GM18861 (cell line): Measurements from ENCODE around the gene CDHR1.
"Not testable (repeated sequence)": the region's sequence is repeated elsewhere in the genome, so short reads cannot be mapped to it uniquely, and the experiment has no call there.

Source experiments
- ATAC-seq: cut with Tn5 transposase; IDR thresholded peaks from one replicate; pipeline ENCODE4 v1.9.1; 2021; ENCODE audit not compliant: unreplicated experiment

CDHR1 gene

DNA sequence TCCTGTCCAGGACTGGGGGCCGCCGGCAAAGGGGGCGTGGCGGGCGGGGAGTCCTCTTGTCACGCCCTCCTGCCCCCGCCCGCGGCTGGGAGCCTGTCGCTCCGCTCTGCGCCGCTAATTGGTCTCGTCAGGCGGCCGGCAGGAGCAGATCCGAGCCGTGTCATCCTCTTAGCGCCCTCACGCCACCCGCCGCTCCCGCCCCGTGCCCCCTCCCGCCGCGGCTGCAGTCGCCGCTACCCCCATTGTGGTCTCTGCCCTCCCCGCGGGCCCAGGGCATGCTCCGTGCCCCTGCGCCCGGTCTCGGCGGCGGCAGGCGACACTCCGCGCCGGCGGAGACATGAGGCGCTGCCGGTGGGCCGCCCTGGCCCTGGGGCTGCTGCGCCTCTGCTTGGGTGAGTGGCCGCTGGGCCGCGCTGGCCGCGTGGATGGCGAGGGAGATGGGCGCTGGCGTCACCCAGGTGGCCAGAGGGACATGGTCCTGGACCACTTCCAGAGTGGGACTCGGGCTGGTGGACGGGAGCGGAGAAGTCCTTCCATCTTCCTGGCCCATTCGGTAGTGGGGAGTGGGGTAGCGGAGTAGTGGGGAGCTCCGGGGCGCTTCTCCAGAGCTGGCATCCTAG is at the start of gene CDHR1:
Gene CDHR1, plus strand, starts transcription at position 114 of the 620 bp plus-strand sequence. Its CDS starts 224 bp downstream, at position 338.
- ATAC-seq, result peak; percentile 63

DNA sequence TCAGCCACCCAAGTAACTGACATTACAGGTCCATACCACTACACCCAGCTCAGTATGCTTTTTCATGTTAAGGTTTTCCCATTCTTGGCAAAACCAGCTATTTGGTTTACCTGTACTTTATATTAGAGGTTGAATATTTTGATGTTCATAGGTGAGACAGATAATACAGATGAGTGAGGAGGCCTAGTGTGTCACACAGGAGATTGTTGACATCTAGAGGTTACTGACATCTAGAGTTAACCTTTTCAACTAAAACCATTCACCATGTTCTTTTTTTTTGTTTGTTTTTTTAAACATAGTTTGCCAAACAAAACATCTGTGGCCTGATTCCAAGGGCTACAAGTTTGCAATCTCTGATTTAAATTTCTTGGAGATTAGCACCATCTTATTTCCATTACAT is 47.0 kb upstream of the CDHR1 start:
- no peak for ATAC-seq

DNA sequence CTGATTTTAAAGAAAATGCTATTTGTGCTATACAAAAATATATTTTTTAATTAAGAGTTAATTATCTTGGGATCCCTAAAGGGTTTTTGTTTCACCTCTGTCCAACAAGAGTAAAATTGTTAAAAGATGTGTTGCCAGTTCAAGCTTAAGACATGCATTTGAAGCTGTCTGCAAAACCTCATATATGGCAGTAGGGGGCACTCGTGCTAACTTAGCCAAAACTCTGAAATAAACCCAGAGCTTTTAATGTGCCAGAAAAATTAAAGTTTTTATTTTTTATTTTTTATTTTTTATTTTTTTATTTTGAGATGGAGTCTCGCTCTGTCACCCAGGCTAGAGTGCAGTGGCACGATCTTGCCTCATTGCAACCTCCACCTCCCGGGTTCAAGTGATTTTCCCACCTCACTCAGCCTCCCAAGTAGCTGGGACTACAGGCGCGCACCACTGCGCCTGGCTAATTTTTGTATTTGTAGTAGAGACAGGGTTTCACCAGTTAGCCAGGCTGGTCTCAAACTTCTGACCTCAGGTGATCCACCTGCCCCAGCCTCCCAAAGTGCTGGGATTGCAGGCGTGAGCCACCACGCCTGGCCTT is 46.2 kb upstream of the CDHR1 start:
- peak; percentile 38 for ATAC-seq

GRCh38 chr10:84149854-84150253 is 44.5 kb upstream of the CDHR1 start:
- no peak for ATAC-seq

GRCh38 chr10:84152769-84153168 is 41.6 kb upstream of the CDHR1 start:
- ATAC-seq, result no peak

GRCh38 chr10:84155521-84155920 is 38.8 kb upstream of the CDHR1 start:
- no peak for ATAC-seq

GRCh38 chr10:84156009-84156408 is 38.3 kb upstream of the CDHR1 start:
- ATAC-seq, result no peak

GRCh38 chr10:84156768-84157167 is 37.6 kb upstream of the CDHR1 start:
- no peak for ATAC-seq

- no peak for ATAC-seq
These were observed 36.3 kb upstream of the CDHR1 start for GRCh38 chr10:84158061-84158460.

DNA sequence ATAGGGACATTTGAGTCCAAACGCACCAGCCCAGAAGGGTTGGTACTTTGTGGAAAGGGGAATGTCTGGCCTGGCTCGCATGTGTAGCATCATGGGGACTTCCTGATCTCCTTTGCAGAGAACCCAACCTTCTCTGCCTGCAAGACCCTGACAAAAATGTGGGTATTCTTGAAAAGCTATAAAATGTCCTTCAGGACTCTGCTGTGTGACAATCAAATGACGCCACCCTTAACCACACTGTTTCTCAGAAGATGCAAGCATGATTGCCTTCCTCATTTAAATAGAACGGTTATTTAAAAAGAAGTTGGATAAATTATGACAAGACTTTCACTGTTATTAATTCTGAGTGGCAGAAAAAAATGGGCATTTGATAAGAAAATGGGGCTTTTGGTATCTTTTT is 35.8 kb upstream of the CDHR1 start:
- no peak for ATAC-seq

DNA sequence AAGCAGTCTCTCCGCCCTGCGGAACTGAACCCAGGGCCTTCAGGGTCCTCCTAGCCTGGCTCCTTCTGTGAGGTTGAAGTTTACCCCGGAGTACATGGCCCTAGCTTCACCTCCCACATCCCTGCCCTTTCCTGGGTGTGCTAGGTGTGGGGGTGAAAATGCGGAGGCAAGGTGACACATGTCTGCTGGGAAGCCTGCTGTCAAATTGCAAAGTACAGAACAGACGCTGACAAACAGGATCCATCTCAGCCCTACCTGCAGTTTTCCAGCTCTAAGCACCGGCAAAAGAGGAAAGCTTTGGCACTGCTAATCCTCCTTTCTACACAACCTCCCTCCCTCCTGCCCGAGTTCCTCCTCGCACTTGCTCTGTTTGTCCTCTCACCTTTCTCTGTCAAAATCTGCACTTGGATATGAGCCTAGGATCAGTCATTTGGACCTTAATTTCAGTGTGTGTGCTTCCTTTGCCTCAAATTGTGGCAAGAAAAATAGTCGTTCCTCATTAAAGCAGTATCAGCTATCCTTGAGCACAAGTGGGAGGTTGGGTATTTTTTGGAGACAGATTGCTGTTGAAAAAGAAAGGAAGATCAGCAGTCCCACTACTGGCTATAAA is 35.2 kb upstream of the CDHR1 start:
- no peak for ATAC-seq

GRCh38 chr10:84160663-84161362 is 33.5 kb upstream of the CDHR1 start:
- no peak for ATAC-seq

DNA sequence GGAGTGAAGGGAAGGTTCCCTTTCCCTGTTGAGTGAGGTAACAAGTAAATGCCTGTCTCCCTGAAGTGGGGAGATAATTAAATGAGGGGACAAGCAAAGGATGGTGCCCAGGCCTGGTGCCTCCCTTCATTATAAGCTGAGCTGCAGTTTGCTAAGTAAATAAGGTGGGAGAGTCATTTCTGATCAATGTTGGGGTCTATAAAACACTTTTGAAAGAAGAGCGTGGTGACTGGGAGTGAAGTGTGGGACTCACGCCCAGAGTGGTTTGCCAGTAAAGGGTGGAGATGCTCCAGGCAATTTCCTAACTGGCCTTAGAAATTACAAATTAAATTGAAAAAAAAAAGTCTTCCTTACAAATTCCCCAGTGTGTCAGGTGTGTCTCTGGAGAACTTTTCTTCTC is 30.3 kb upstream of the CDHR1 start:
- ATAC-seq, result no peak

- no peak for ATAC-seq
These were observed 29.9 kb upstream of the CDHR1 start for GRCh38 chr10:84164442-84164841.

DNA sequence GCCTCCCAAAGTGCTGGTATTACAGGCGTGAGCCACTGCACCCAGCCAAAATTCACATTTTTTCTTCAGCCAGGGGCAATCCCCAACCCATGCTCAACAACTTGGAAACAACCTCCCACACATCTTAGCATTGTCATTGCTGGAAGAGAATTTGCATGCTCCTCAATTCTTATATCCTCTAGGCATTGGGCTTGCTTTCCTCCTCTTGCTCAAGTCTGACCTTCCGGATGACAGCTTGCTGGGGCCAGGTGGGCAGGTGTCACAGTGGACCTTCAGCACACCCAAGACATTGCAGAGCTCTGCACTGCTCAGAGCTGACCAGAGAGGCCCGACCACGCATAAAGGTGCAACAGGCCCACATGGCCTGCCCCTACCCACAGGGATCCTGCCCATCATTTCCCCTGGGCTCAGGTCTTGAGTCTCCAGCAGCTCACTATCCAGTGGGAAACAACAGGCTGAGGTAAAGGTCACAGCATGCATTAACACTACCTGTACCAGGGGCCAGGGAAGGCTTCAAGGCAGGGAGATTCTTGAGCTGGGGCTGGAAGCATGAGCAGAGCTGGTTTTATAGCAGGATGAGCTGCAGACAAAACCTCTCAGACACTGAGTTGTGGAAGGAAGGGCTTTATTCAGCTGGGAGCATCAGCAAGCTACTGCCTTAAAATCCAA is 27.6 kb upstream of the CDHR1 start:
- ATAC-seq, result peak; percentile 58

- not testable (repeated sequence) for ATAC-seq
These were observed 27.1 kb upstream of the CDHR1 start for GRCh38 chr10:84167289-84167653.

DNA sequence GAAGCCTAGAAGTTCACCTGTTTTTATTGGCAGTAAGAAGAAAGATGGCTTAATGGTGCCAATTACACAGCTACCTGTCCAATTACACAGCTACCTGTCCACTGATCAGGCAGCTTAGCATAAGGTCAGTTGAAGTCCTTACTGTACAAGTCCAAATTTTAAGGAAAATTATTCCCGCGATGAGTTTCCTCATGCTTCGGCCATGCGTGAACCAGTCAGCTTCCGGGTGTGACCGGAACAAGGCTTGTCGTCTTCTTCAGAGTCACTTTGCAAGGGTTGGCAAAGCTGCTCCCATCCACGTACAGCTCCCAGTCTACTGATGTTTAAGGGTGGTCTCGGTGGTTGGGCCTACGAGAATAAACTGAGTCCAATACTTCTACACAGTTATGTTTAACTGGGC is 26.0 kb upstream of the CDHR1 start:
- ATAC-seq, result not testable (repeated sequence)

DNA sequence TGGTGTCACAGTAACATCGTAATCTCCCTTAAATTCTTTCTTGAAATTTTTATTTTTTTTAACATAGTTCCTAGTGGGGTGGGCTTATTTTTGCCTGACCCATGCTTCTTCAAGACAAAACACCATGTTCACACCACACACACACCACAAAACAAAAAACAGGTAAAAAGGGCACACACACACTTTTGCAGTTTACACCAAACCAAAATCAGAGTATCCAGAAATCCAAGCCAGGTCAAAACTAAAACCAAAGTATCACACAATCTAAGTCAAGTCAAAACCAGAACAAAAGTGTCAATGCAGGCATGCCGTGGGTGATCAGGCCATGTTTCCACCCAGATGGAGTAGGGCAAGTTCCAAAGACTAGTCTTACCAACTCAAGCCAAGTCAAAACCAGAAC is 23.1 kb upstream of the CDHR1 start:
- not testable (repeated sequence) for ATAC-seq

- ATAC-seq, result peak; percentile 26
These were observed 22.5 kb upstream of the CDHR1 start for GRCh38 chr10:84171700-84172466.

DNA sequence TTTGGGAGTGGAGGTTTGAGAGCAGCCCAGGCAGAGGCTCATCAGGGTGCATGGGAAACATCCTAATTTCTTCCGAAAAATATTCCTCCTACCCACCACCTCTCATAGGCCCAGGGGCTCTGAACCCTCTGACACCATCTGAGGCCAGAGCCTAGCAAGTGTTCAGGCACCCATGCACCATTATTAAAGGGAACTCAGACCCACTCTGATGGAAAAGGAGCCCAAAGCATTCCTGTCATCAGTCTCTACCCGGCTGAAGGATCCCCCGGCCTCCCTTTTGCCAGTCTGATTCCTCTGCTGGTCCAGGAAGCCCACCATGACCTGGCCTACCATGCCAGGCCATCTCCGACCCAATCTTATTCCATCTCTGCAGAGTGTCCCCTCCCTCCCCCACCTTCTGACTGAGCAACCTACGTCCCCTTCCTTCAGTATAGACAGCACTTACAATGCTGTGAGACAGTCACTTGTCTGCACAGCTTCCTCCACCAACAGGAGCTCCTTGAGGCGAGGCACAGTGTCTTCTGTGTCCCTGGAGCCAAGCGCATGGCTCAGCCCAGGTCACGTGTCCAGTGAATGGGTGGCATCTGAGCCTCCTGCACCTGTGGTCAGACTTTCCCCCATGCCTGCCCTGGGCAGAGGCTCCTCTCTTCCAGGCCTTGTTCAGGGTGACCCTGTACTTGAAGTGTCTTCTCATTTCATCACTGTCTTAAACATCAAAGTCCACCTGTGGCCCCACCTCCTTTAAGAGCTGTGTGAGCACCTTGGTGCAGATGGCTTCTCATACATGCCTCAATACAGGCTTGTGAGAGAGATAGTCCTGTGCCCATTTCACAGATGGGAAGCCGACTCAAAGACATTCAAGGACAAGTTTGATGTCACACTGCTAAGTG is 21.6 kb upstream of the CDHR1 start:
- ATAC-seq, result peak; percentile 34
